ENCODE measurements around the gene CACNA1C.

The CACNA1C gene

GRCh38 chr12:2417481-2418160, 364.8 kb downstream of the CACNA1C start:
- no peak for DNase-seq (ENCODE audit: low spot score)

- no peak for DNase-seq (ENCODE audit: low spot score)
Observed at GRCh38 chr12:2418579-2418978, 365.8 kb downstream of the CACNA1C start.

- no peak for DNase-seq (ENCODE audit: low spot score)
Observed at GRCh38 chr12:2422591-2422990, 369.8 kb downstream of the CACNA1C start.

- no peak for DNase-seq (ENCODE audit: low spot score)
Observed at GRCh38 chr12:2429032-2429431, 376.2 kb downstream of the CACNA1C start.

GRCh38 chr12:2431810-2432209, 379.0 kb downstream of the CACNA1C start:
- DNase-seq (ENCODE audit: low spot score), result no peak

- no peak for DNase-seq (ENCODE audit: low spot score)
Observed at GRCh38 chr12:2432856-2433255, 380.1 kb downstream of the CACNA1C start.

- no peak for DNase-seq (ENCODE audit: low spot score)
Observed at GRCh38 chr12:2435511-2435910, 382.7 kb downstream of the CACNA1C start.

- DNase-seq (ENCODE audit: low spot score), result peak; percentile 76
Observed at GRCh38 chr12:2439332-2440100, 386.7 kb downstream of the CACNA1C start.

GRCh38 chr12:2443776-2444175, 391.0 kb downstream of the CACNA1C start:
- DNase-seq (ENCODE audit: low spot score), result no peak

GRCh38 chr12:2445968-2446367, 393.2 kb downstream of the CACNA1C start:
- DNase-seq (ENCODE audit: low spot score), result no peak

GRCh38 chr12:2447861-2448260, 395.1 kb downstream of the CACNA1C start:
- DNase-seq (ENCODE audit: low spot score), result no peak

- DNase-seq (ENCODE audit: low spot score), result no peak
Observed at GRCh38 chr12:2449586-2449985, 396.8 kb downstream of the CACNA1C start.

- no peak for DNase-seq (ENCODE audit: low spot score)
Observed at GRCh38 chr12:2450553-2450952, 397.8 kb downstream of the CACNA1C start.

- DNase-seq (ENCODE audit: low spot score), result no peak
Observed at GRCh38 chr12:2451025-2451424, 398.2 kb downstream of the CACNA1C start.

- DNase-seq (ENCODE audit: low spot score), result no peak
Observed at GRCh38 chr12:2451497-2451896, 398.7 kb downstream of the CACNA1C start.

- DNase-seq (ENCODE audit: low spot score), result no peak
Observed at GRCh38 chr12:2453076-2453760, 400.4 kb downstream of the CACNA1C start.

GRCh38 chr12:2453761-2454090, 400.9 kb downstream of the CACNA1C start:
- DNase-seq (ENCODE audit: low spot score), result no peak

GRCh38 chr12:2454601-2455177, 401.9 kb downstream of the CACNA1C start:
- DNase-seq (ENCODE audit: low spot score), result no peak

GRCh38 chr12:2455410-2455809, 402.6 kb downstream of the CACNA1C start:
- DNase-seq (ENCODE audit: low spot score), result no peak

- DNase-seq (ENCODE audit: low spot score), result no peak
Observed at GRCh38 chr12:2456122-2456812, 403.5 kb downstream of the CACNA1C start.

GRCh38 chr12:2456813-2457186, 404.0 kb downstream of the CACNA1C start:
- DNase-seq (ENCODE audit: low spot score), result no peak

GRCh38 chr12:2457215-2457932, 404.6 kb downstream of the CACNA1C start:
- DNase-seq (ENCODE audit: low spot score), result no peak

Data from SW480 (cell line).